Measurements from ENCODE around the gene SLC38A6.

- no peak for TF ChIP-seq CTCF (IDR thresholded peaks at IDR 0.05; ENCODE audit: poor library complexity)
- TF ChIP-seq EZH2 (IDR thresholded peaks at IDR 0.05; ENCODE audit: borderline replicate concordance) = no peak
- TF ChIP-seq EZH2phosphoT487 (IDR thresholded peaks at IDR 0.05; ENCODE audit: low read depth, severe bottlenecking, unreplicated experiment) = no peak
Measured at GRCh38 chr14:60964904-60965303, 16.1 kb upstream of the SLC38A6 start.
